GM12874 (cell line): ENCODE results near the gene KAZN.

Experiments
- TF ChIP-seq, protein P1 (sequence below): IDR thresholded peaks from 2 replicates; pipeline ENCODE4 v1.5.1; 2011; ENCODE audit warnings: low read depth, mild to moderate bottlenecking, control low read depth, low read length, moderate library complexity; ENCODE audit not compliant: insufficient read depth

KAZN gene

DNA sequence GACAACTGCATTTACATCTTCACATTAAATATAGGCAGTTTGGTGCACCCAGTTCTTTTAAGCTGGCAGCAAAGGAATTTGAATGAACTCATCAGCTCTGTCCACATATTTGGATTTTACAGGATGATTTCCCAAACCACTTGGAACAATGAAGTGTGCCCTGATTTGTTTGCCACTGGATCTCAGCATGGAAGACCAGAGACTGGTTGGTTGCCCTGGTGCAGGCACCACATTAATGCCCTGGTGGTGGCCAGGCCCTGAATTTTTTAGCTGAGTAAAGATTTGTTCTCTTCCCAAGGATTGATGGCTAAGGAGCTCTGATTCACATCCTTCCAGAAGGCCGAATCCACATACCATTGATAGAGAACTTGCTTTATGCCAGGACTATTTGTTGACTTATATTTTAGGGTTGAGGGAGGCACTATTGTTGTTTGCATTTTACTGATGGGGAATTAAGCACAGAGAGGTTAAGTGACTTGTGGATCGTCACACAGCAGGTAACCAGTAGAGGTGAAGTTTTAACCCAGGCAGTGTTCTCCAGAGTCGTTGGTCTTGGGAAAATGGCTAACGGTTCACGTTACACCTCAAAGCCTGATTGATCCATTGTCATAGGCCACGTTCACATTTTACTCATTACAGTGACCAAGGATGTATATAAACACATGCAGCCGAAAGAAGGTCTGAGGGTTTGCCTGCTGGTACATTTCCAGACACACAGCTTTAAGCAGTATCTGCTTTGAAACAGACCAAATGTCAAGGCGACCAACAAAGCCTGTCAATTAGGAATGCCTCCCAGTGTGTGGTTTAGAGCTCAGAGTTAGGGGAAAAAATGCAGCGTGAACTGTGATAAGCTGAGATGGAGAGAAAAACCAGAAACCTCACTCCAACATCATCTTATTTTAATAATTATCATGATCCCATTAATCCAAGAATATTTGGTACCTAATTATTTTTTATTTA, 50.7 kb downstream of the KAZN start:
- TF ChIP-seq, protein P1, sequence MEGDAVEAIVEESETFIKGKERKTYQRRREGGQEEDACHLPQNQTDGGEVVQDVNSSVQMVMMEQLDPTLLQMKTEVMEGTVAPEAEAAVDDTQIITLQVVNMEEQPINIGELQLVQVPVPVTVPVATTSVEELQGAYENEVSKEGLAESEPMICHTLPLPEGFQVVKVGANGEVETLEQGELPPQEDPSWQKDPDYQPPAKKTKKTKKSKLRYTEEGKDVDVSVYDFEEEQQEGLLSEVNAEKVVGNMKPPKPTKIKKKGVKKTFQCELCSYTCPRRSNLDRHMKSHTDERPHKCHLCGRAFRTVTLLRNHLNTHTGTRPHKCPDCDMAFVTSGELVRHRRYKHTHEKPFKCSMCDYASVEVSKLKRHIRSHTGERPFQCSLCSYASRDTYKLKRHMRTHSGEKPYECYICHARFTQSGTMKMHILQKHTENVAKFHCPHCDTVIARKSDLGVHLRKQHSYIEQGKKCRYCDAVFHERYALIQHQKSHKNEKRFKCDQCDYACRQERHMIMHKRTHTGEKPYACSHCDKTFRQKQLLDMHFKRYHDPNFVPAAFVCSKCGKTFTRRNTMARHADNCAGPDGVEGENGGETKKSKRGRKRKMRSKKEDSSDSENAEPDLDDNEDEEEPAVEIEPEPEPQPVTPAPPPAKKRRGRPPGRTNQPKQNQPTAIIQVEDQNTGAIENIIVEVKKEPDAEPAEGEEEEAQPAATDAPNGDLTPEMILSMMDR: no peak

DNA sequence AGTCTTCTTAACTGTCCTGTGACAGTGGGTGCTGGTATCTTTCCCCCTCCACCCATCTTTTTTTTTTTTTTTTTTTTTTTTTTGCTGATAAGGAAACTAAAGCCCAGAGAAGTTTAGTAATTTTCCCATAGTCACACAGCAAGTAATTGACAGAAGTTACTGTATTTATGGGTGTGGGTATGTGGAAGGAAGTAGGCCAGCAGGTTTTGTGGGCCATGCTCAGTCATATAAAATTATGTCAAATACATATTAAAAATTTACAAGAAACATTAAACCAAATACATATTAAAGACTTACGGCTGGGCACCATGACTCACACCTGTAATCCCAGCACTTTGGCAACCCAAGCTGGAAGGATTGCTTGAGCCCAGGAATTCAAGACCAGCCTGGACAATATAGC, 51.5 kb downstream of the KAZN start:
- TF ChIP-seq, protein P1: no peak

DNA sequence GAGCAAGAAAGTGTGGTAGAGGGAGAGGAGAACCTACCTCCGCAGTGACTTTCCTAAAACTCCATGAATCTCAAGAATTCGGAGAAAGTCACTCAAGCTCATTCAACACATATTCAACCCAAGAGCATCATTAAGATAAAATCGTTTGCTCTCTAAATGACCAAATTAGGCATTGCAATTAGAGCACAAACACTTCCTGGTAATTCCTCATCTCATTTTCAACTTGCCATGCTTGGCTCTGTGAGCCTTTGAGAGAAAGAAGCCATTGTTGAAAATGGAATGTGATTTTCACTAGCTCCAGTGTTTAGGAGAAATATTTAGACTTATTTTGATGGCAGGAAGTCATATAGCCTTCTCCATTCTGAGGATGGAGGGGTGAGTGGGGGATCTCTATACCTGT, 52.5 kb downstream of the KAZN start:
- TF ChIP-seq, protein P1: no peak

DNA sequence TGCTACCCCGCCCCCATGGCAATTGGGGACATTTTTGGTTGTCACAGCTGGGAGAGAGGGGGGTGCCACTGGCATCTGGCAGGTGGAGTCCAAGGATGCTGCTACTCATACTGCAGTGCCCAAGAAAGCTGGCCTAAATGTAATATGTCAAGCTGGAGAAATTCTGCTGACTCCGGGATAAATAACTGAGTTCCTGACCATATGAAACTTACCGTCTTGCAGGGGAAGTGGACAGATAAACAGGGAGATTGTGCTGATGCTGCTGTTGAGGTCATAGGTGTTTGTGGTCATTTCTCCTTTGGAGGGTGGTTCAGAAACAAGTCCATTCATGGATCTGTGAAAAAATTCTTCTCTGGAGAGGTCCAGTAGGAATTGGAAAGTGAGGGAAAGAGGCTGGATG, 54.4 kb downstream of the KAZN start:
- TF ChIP-seq, protein P1: no peak

DNA sequence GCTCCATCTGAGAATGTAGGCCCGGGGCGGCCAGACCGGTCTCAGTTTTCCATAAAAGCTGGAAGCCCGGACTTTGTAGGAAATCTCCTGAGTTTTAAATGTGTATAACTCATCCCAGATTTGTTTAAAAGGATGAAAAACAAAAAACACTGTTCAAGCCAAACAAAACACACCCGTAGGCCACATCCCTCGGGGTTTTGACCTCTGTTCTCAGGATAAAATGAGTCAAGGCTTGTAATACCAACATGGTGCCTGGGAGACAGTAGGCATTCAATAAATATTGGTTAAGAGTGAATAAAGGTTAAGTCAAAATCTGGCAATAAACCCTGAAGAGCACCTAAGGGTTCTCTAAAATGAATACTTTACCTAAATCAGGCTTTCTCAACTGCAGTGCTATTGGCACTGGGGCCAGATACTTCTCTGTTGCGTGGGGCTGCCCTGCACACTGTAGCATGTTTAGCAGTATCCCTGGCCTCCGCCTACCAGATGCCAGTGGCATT, 55.0 kb downstream of the KAZN start:
- TF ChIP-seq, protein P1: no peak

DNA sequence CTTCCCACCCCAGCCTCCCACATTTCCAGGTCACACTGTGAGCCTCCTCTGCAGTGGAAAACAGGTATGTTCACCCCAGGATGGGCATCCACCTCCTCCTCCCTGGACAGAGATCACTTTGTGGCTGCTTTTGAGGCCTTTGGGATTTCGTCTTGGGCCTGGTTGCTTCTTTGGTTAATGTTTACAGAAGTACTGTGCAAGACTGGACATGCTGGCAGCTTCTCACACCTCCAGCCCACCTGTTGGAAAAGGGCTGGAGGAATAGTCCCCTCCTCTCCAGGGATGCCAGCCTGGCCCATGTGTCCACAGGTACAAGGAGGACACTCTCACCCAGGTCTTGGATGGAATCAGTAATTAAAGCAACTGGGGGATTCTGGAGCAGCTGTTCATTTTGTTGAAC, 56.1 kb downstream of the KAZN start:
- TF ChIP-seq, protein P1: no peak

DNA sequence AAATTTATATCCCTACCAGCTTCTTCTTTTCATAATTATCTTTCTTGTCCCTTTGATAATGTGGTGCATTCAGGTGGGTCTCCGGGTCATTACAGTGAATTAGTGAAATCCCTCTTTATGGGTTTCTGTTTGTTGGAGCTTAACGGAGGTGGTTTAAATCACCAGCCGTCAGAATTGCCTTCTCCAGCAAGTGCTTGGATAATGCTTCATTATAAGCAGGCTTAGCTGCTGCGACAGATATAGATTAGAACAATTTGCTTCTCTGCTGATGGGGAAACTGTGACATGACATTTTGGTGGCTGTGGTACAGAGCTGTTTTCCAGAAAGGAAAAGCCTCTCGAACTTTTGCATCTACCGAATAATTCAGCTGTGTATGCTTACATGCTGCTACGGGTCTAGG, 56.9 kb downstream of the KAZN start:
- TF ChIP-seq, protein P1: no peak
